Natural killer cell (primary cell): ENCODE measurements around the gene VILL. TPM values are rescaled to one million over a fixed set of nuclear protein-coding genes. Genes with fewer than 3 reads are reported as not detected.

Experiments used
- ATAC-seq, 3 donors: fragments of 150-1000 bp in 2 of 3; fragments of 200-7000 bp in 1 of 3; cut with Tn5 transposase; 1 replicate in 1 of 3; 2 replicates in 2 of 3; pipeline ENCODE4 v1.10.0; 2021; ENCODE audit warnings: mild to moderate bottlenecking in 2 of 3, moderate library complexity in 2 of 3
- DNase-seq, 2 donors: peaks; one replicate each; pipeline versions ENCODE4 v3.0.0 to v3.0.0-alpha.2; 2013 to 2021; ENCODE audit warnings: mixed read lengths in 1 of 2
- H3K27ac ChIP-seq: one replicate; pipeline ENCODE4 v1.5.1; 2013; ENCODE audit warnings: mild to moderate bottlenecking, low read length
- H3K27me3 ChIP-seq: one replicate; pipeline ENCODE4 v1.6.1; 2013; ENCODE audit warnings: low read length; ENCODE audit not compliant: control insufficient read depth, insufficient read depth
- H3K36me3 ChIP-seq: one replicate; pipeline ENCODE4 v1.6.1; 2013; ENCODE audit warnings: low read length; ENCODE audit not compliant: control insufficient read depth, insufficient read depth
- H3K4me1 ChIP-seq: one replicate; pipeline ENCODE4 v1.6.1; 2013; ENCODE audit warnings: low read length; ENCODE audit not compliant: control insufficient read depth, insufficient read depth
- H3K4me3 ChIP-seq: one replicate; pipeline ENCODE4 v1.5.1; 2013; ENCODE audit warnings: low read length
- H3K9me3 ChIP-seq: one replicate; pipeline ENCODE4 v1.6.1; 2013; ENCODE audit warnings: low read length; ENCODE audit not compliant: control insufficient read depth, insufficient read depth
- H3K27ac Mint-ChIP-seq, 2 donors: one replicate each; pipeline ENCODE4 v1.8.0; 2022; ENCODE audit warnings: mild to moderate bottlenecking in 2 of 2, mixed read lengths in 2 of 2, moderate library complexity in 1 of 2
- H3K27me3 Mint-ChIP-seq, 2 donors: one replicate each; pipeline ENCODE4 v1.8.0; 2022; ENCODE audit warnings: low read depth in 2 of 2, mixed read lengths in 2 of 2
- H3K36me3 Mint-ChIP-seq: one replicate; pipeline ENCODE4 v1.8.0; 2022; ENCODE audit warnings: mixed read lengths
- H3K4me1 Mint-ChIP-seq, 2 donors: one replicate each; pipeline ENCODE4 v1.8.0; 2022; ENCODE audit warnings: mixed read lengths in 2 of 2
- H3K4me3 Mint-ChIP-seq: one replicate; pipeline ENCODE4 v1.8.0; 2022; ENCODE audit warnings: mild to moderate bottlenecking, moderate library complexity, mixed read lengths
- H3K9me3 Mint-ChIP-seq, 2 donors: one replicate each; pipeline ENCODE4 v1.8.0; 2022; ENCODE audit warnings: mixed read lengths in 2 of 2
- WGBS: methylation state at CpG from one replicate; pipeline ENCODE4 v1.1.7; 2013; ENCODE audit warnings: missing lambda C conversion rate; ENCODE audit not compliant: insufficient coverage; 5-methylcytosine and 5-hydroxymethylcytosine counted together
- intact Hi-C: fragments of 100-400 bp; cut with micrococcal nuclease; formaldehyde crosslinking; loops from one replicate; pipeline ENCODE4 v1.14.2; 2022
- total RNA-seq, 4 donors: library from RNA; stranded (reverse); fragments of 120-200 nt in 1 of 4; gene quantifications; one replicate each; pipeline versions ENCODE4 v1.2.3 to v1.2.4, GENCODE V29; 2013 to 2022
- TF ChIP-seq, protein P1 (sequence below): fragments of 200-600 bp; IDR thresholded peaks from one replicate; pipeline ENCODE4 v1.8.0; 2022; ENCODE audit warnings: antibody characterized with exemption

The VILL gene
- total RNA-seq, 3 donors from 2014 or later (not counting 1 experiment from before 2014, with no cell fraction given): 25.6 to 27.8 (median 26.9) TPM

DNA sequence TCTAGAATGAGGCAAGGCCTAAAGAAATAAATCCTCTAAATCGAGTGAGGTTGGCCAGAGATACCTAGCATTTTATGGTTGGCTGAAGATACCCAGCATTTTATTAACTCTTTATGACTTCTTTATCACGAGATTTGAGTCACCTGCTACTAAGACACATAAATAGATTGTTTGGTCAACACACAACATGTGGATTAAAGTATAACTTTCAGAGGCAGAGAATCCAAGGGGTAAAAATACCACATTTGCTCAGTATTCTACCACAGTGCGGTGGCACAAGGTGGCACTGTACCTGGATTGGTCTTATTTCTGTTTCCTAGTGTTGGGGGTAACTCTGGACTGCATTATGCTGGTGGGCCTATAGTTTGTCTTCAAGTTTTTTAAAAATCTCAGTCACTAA lies 27.0 kb upstream of the VILL start:
- no peak for ATAC-seq
- no peak overlapping the region for H3K27ac Mint-ChIP-seq
- no peaks in the 10 kb centered on the region for H3K9me3 ChIP-seq
- no peaks in the 10 kb centered on the region for H3K36me3 ChIP-seq
- no peaks in the 10 kb centered on the region for H3K9me3 Mint-ChIP-seq
- H3K4me1 ChIP-seq: no peaks in the 10 kb centered on the region
- no peaks in the 10 kb centered on the region for H3K4me1 Mint-ChIP-seq
- H3K36me3 Mint-ChIP-seq: no peaks in the 10 kb centered on the region
- no peak overlapping the region for H3K27ac ChIP-seq
- TF ChIP-seq, protein P1, sequence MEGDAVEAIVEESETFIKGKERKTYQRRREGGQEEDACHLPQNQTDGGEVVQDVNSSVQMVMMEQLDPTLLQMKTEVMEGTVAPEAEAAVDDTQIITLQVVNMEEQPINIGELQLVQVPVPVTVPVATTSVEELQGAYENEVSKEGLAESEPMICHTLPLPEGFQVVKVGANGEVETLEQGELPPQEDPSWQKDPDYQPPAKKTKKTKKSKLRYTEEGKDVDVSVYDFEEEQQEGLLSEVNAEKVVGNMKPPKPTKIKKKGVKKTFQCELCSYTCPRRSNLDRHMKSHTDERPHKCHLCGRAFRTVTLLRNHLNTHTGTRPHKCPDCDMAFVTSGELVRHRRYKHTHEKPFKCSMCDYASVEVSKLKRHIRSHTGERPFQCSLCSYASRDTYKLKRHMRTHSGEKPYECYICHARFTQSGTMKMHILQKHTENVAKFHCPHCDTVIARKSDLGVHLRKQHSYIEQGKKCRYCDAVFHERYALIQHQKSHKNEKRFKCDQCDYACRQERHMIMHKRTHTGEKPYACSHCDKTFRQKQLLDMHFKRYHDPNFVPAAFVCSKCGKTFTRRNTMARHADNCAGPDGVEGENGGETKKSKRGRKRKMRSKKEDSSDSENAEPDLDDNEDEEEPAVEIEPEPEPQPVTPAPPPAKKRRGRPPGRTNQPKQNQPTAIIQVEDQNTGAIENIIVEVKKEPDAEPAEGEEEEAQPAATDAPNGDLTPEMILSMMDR: no peak
- H3K4me3 ChIP-seq: no peak overlapping the region
- 82% methylated on average over 1 of the region's 3 CpGs for WGBS
- no peak for DNase-seq
- peaks cover 5 to 11% of the 10 kb centered on the region in 2 donors for H3K27me3 Mint-ChIP-seq
- intact Hi-C loops: no loop called here
- H3K27me3 ChIP-seq: no peaks in the 10 kb centered on the region
- no peak overlapping the region for H3K4me3 Mint-ChIP-seq

DNA sequence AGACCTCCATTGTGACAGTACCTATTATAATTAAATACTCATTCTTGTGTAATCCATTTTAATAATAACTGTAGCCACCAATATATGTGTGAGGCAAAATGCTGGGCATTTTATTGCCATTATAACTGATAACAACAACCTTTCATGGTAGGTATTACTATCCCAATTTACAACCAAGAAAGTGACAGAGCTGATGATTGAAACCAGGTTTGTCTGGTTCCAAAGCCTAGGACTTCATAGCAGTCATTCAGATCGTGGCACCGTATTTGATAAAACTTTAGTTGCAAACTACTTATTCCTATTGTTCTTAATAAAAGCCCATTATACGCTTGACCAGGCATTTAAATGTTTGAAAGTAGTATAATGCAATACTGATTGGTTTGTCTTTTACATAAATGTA lies 26.4 kb upstream of the VILL start:
- WGBS: 94% methylated on average over 2 of the region's 3 CpGs
- intact Hi-C loops: no loop called here

DNA sequence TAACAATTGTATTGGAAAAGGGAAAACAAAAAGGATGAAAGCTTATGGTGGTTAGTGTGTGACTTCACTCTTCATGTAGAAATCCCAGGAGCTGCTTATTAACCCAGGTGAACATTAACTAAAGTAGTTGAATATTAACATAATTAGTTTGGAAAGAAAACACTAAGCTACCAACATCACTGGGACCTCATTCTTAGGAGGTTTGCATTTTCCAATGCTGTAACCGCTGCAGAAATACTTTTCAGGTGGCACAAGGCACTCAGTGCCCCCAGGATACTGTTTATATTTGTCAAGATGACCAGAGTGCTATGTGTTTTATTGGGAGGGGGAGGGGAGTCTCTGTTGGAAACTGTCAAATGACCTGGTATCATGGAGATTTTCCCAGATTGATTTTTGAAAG lies 25.9 kb upstream of the VILL start:
- no peak overlapping the region for H3K27ac Mint-ChIP-seq
- WGBS: 100% methylated on average over 1 of the region's 1 CpG

More for the DNA sequence above, 26.4 kb upstream of the VILL start:
- Mint-ChIP-seq H3K4me1 (no peaks in the 10 kb centered on the region), H3K27ac (no peak overlapping the region), H3K27me3 (peaks cover 5 to 11% of the 10 kb centered on the region in 2 donors), H3K4me3 (no peak overlapping the region), H3K36me3 (no peaks in the 10 kb centered on the region), H3K9me3 (no peaks in the 10 kb centered on the region)
- Histone ChIP-seq H3K4me3 (no peak overlapping the region), H3K27me3 (no peaks in the 10 kb centered on the region), H3K27ac (no peak overlapping the region), H3K9me3 (no peaks in the 10 kb centered on the region), H3K4me1 (no peaks in the 10 kb centered on the region), H3K36me3 (no peaks in the 10 kb centered on the region)
- TF ChIP-seq, protein P1: no peak
- ATAC-seq (no peak), DNase-seq (no peak)

More for the DNA sequence above, 25.9 kb upstream of the VILL start:
- ATAC-seq (no peak), DNase-seq (no peak)
- Histone ChIP-seq H3K36me3 (no peaks in the 10 kb centered on the region), H3K9me3 (no peaks in the 10 kb centered on the region), H3K27ac (no peak overlapping the region), H3K27me3 (no peaks in the 10 kb centered on the region), H3K4me3 (no peak overlapping the region), H3K4me1 (no peaks in the 10 kb centered on the region)
- Mint-ChIP-seq H3K27me3 (peaks cover 5 to 11% of the 10 kb centered on the region in 2 donors), H3K9me3 (no peaks in the 10 kb centered on the region), H3K36me3 (no peaks in the 10 kb centered on the region), H3K4me1 (no peaks in the 10 kb centered on the region), H3K4me3 (no peak overlapping the region)
- TF ChIP-seq, protein P1: no peak
- intact Hi-C loops: no loop called here
